Liver (tissue), 9 donors: Measurements from ENCODE around the gene CEMIP. TPM values are rescaled to one million over a fixed set of nuclear protein-coding genes. Genes with fewer than 3 reads are reported as not detected.

Experiments
- DNase-seq: peaks from one replicate; pipeline ENCODE4 v3.0.0-alpha.2; 2017; ENCODE audit warnings: low spot score
- H3K27ac ChIP-seq, 2 donors: one replicate each; pipeline ENCODE4 v1.7.0; 2013; ENCODE audit warnings: inconsistent platforms in 2 of 2, low read length in 2 of 2, control low read depth in 1 of 2, low read depth in 1 of 2, mild to moderate bottlenecking in 1 of 2
- H3K27me3 ChIP-seq, 4 donors: one replicate each; pipeline versions ENCODE4 v1.6.1 to v1.7.0; 2013; ENCODE audit warnings: low read length in 3 of 4, inconsistent platforms in 1 of 4, mild to moderate bottlenecking in 1 of 4, moderate library complexity in 1 of 4; ENCODE audit not compliant: control insufficient read depth in 4 of 4, insufficient read depth in 4 of 4
- H3K36me3 ChIP-seq, 4 donors: one replicate each; pipeline versions ENCODE4 v1.6.1 to v1.7.0; 2013; ENCODE audit warnings: low read length in 3 of 4, mild to moderate bottlenecking in 3 of 4, low read depth in 1 of 4, moderate library complexity in 1 of 4; ENCODE audit not compliant: control insufficient read depth in 4 of 4, insufficient read depth in 3 of 4
- H3K4me1 ChIP-seq, 4 donors: one replicate each; pipeline versions ENCODE4 v1.6.1 to v1.7.0; 2013; ENCODE audit warnings: low read length in 3 of 4, mild to moderate bottlenecking in 3 of 4, moderate library complexity in 1 of 4; ENCODE audit not compliant: control insufficient read depth in 4 of 4, insufficient read depth in 4 of 4
- H3K4me3 ChIP-seq, 3 donors: one replicate each; pipeline versions ENCODE4 v1.6.1 to v1.7.0; 2013; ENCODE audit warnings: low read length in 3 of 3, control low read depth in 1 of 3, low read depth in 1 of 3, mild to moderate bottlenecking in 1 of 3
- H3K9ac ChIP-seq, 2 donors: one replicate each; pipeline ENCODE4 v1.7.0; 2013; ENCODE audit warnings: low read length in 2 of 2, mild to moderate bottlenecking in 2 of 2, moderate library complexity in 2 of 2, control low read depth in 1 of 2, low read depth in 1 of 2
- H3K9me3 ChIP-seq, 4 donors: one replicate each; pipeline versions ENCODE4 v1.6.1 to v1.7.0; 2013; ENCODE audit warnings: low read length in 3 of 4; ENCODE audit not compliant: control insufficient read depth in 4 of 4
- ATF3 ChIP-seq: IDR thresholded peaks from 2 replicates; pipeline ENCODE4 v1.6.1; 2016; ENCODE audit warnings: antibody characterized with exemption
- CTCF ChIP-seq: fragments of 150-350 bp; IDR thresholded peaks from 2 replicates; pipeline ENCODE4 v1.5.1; 2017; ENCODE audit warnings: improper control_type of control experiment, low read depth, low read length; ENCODE audit not compliant: missing input control
- EGR1 ChIP-seq, 2 donors: IDR thresholded peaks; 2 replicates each; pipeline ENCODE4 v1.6.1; 2016 to 2018; ENCODE audit warnings: antibody characterized with exemption in 2 of 2, low read depth in 2 of 2
- FOXA1 ChIP-seq: IDR thresholded peaks from 2 replicates; pipeline ENCODE4 v1.6.1; 2016; ENCODE audit warnings: antibody characterized with exemption
- FOXA2 ChIP-seq: IDR thresholded peaks from 2 replicates; pipeline ENCODE4 v1.6.1; 2016; ENCODE audit warnings: antibody characterized with exemption
- HNF4A ChIP-seq, 2 donors: conservative IDR thresholded peaks; 2 replicates each; pipeline ENCODE4 v1.6.1; 2016; ENCODE audit warnings: antibody characterized with exemption in 2 of 2, mild to moderate bottlenecking in 2 of 2
- HNF4G ChIP-seq: IDR thresholded peaks from 2 replicates; pipeline ENCODE4 v1.6.1; 2016; ENCODE audit warnings: antibody characterized with exemption
- JUND ChIP-seq, 2 donors: IDR thresholded peaks; 2 replicates each; pipeline ENCODE4 v1.6.1; 2016; ENCODE audit warnings: antibody characterized with exemption in 2 of 2
- NR2F2 ChIP-seq: IDR thresholded peaks from 2 replicates; pipeline ENCODE4 v1.6.1; 2016; ENCODE audit warnings: antibody characterized with exemption
- RAD21 ChIP-seq, 2 donors: IDR thresholded peaks; 2 replicates each; pipeline ENCODE4 v1.6.1; 2016; ENCODE audit warnings: antibody characterized with exemption in 2 of 2, mild to moderate bottlenecking in 2 of 2
- REST ChIP-seq: IDR thresholded peaks from 2 replicates; pipeline ENCODE4 v1.6.1; 2016; ENCODE audit warnings: antibody characterized with exemption, mild to moderate bottlenecking
- RXRA ChIP-seq, 2 donors: IDR thresholded peaks; 2 replicates each; pipeline ENCODE4 v1.6.1; 2017 to 2018; ENCODE audit warnings: antibody characterized with exemption in 2 of 2, mild to moderate bottlenecking in 1 of 2
- SP1 ChIP-seq: IDR thresholded peaks from 2 replicates; pipeline ENCODE4 v1.6.1; 2018; ENCODE audit warnings: antibody characterized with exemption, mild to moderate bottlenecking
- TAF1 ChIP-seq: conservative IDR thresholded peaks from 2 replicates; pipeline ENCODE4 v1.6.1; 2016; ENCODE audit warnings: antibody characterized with exemption, mild to moderate bottlenecking
- YY1 ChIP-seq: IDR thresholded peaks from 2 replicates; pipeline ENCODE4 v1.6.1; 2016; ENCODE audit warnings: antibody characterized with exemption, mild to moderate bottlenecking
- ZBTB33 ChIP-seq: IDR thresholded peaks from 2 replicates; pipeline ENCODE4 v1.6.1; 2016; ENCODE audit warnings: antibody characterized with exemption
- WGBS: extraction: QIAGEN DNeasy Blood & Tissue Kit; methylation state at CpG from one replicate; pipeline ENCODE4 v1.1.7; 2013; 5-methylcytosine and 5-hydroxymethylcytosine counted together
- polyA plus RNA-seq, 2 donors: library from polyadenylated mRNA; stranded (reverse) in 1 of 2; unstranded in 1 of 2; fragments of 200-250 nt in 1 of 2; fragments of >200 nt in 1 of 2; fragmentation: Nextera tagmentation in 1 of 2; extraction: Ambion mirVana in 1 of 2; gene quantifications; one replicate each; pipeline versions ENCODE4 v1.2.1 to v1.2.3, GENCODE V29; 2013 to 2015
- total RNA-seq, 2 donors: library from RNA; depleted of rRNA; stranded (reverse); fragments of >200 nt; gene quantifications; one replicate each; pipeline ENCODE4 v1.2.3, GENCODE V29; 2014
- donor health status: healthy.
- donor health status: healthy.
- donor health status: healthy.
- donor health status: healthy.
- donor health status: healthy.

Gene CEMIP
- total and polyA plus RNA-seq, 4 donors: under 0.01 to 0.89 (median 0.21) TPM

- H3K36me3 ChIP-seq: no peaks in the 10 kb centered on the region
- over 99% methylated on average over 4 of the region's 4 CpGs for WGBS
- no peak overlapping the region for H3K4me3 ChIP-seq
- H3K9me3 ChIP-seq: no peaks in the 10 kb centered on the region
- TF ChIP-seq REST (no peak), FOXA2 (no peak), FOXA1 (no peak), CTCF (no peak), HNF4G (no peak), TAF1 (no peak), HNF4A (conservative IDR thresholded peaks at IDR 0.05) (no peak), YY1 (no peak), SP1 (no peak), ZBTB33 (no peak), RAD21 (IDR thresholded peaks at IDR 0.05) (no peak), NR2F2 (no peak), RXRA (IDR thresholded peaks at IDR 0.05) (no peak)
- H3K9ac ChIP-seq: no peak overlapping the region
- no peaks in the 10 kb centered on the region for H3K4me1 ChIP-seq
- no peak overlapping the region for H3K27ac ChIP-seq
- DNase-seq: no peak
- H3K27me3 ChIP-seq: no peaks in the 10 kb centered on the region
Measured at GRCh38 chr15:80929225-80929624, 150.1 kb downstream of the CEMIP start.

- 90% methylated on average over 4 of the region's 4 CpGs for WGBS
- no peaks in the 10 kb centered on the region for H3K27me3 ChIP-seq
- H3K27ac ChIP-seq: no peak overlapping the region
- no peaks in the 10 kb centered on the region for H3K9me3 ChIP-seq
- no peak overlapping the region for H3K9ac ChIP-seq
- H3K4me3 ChIP-seq: no peak overlapping the region
- no peaks in the 10 kb centered on the region for H3K36me3 ChIP-seq
- H3K4me1 ChIP-seq: no peaks in the 10 kb centered on the region
- DNase-seq: no peak
- no peak for TF ChIP-seq ATF3
- TF ChIP-seq NR2F2: no peak
- no peak for TF ChIP-seq HNF4G
- TF ChIP-seq HNF4A (conservative IDR thresholded peaks at IDR 0.05): no peak
- TF ChIP-seq REST: no peak
- no peak for TF ChIP-seq EGR1 (IDR thresholded peaks at IDR 0.05; ENCODE audit: low read depth in 2 of 2)
- TF ChIP-seq JUND (IDR thresholded peaks at IDR 0.05): no peak
- TF ChIP-seq CTCF: no peak
- TF ChIP-seq RXRA (IDR thresholded peaks at IDR 0.05): no peak
- no peak for TF ChIP-seq FOXA1
- TF ChIP-seq ZBTB33: no peak
- no peak for TF ChIP-seq FOXA2
Measured at GRCh38 chr15:80929689-80930088, 150.5 kb downstream of the CEMIP start.
